Measurements from ENCODE around the gene KAZALD1.

DNA sequence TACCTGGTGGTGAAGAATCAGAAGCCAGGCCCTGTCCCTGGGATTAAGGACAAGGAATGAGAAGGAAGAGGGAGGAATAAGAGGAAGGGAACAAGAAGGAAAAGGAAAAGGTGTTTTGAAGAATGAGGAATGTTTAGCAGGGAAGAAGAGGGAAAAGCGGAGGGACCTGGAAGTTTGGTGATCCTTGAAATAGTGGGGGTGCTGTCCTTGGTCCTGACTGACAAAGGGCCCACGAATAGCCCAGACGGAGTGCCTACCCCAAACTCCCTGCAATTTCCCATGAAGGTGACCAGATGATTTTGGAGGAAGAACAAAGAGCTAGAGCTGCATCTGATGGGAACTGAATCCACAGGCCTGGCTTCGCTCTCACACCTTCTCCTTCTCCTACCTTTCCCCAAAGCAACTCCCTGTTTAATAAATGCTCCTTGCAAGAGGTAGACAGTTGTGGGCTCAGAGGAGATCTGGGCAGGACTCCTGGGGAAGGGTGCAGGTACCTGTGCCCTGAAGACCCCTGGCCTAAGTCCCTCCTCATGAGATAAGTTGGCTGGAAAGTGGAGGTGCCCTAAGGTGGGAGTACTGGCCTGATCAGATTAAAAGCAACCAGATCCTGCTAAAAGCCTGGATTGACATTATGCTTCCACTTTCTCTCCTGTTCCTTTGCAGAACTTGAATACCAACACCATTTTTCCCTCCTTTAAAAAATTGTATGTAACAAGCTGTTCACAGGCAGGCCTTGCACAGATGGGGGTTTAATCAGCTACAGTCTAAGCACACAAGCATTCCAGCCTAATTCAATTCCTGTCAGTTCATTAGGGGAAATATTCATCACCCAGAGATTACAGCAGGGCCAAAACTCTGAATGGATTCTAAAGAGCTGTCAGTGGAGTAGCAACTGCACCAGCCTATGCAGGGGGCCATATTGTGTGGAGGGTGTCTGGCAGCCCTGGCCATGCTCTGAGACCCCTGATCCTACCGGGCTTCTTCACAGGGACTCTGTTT lies 19.4 kb downstream of the KAZALD1 start:
- TF ChIP-seq GATA2 (IDR thresholded peaks at IDR 0.05; ENCODE audit: low read depth, low read length) (0 out of 2 replicates have a peak, but pooled peaks have one; percentile 8), GATA3 (IDR thresholded peaks at IDR 0.05; ENCODE audit: low read depth, low read length) (no peak)

Data from SH-SY5Y (cell line).